Measurements from ENCODE around the gene OR2C1.

- TF ChIP-seq CTCF (IDR thresholded peaks at IDR 0.05) (no peak), POLR2A (IDR thresholded peaks at IDR 0.05) (no peak), POLR2AphosphoS5 (IDR thresholded peaks at IDR 0.05) (no peak)
These were observed 9.6 kb upstream of the OR2C1 start for GRCh38 chr16:3346041-3346440.

Data from stomach (tissue), 4 donors.